Stimulated activated naive CD8-positive, alpha-beta T cell treated with anti-CD3 and anti-CD28 coated beads, Interleukin-15, Interleukin-2, amounts not matched to agents 100 U/mL and 50 U/mL, for 24 hours (primary cell): ENCODE measurements around the gene GADL1.
A peak's percentile ranks its signal among the peaks of the same experiment; 100 is the strongest.

Experiments
- ATAC-seq: fragments of 150-1000 bp; cut with Tn5 transposase; one replicate; pipeline ENCODE4 v1.10.0; 2021
- DNase-seq: peaks from one replicate; pipeline ENCODE4 v3.0.0; 2021

GADL1 gene

DNA sequence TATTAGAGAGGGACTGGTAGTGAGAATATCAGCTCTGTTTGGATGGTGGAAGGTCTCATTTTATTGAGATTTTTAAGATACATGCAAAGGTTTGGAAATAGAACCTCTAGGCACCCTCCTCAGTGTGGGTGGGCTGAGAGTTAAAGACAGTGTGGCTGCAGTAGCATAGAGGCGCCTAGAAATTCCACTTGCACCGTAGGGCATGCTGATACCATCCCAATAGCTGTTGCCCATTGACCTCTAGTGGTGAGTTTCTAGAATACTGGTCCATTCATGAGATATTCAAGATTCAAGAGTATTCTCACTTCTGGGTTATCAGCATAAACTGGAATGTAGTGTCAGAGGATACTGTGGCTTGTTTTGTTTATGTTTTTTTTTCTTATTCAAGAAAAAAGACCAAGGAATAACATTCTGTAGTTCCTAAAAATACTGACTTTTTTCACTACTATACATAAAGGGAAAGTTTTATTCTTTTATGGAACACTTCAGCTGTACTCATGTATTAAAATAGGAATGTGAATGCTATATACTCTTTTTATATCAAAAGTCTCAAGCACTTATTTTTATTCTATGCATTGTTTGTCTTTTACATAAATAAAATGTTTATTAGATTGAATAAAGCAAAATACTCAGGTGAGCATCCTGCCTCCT lies 200.9 kb downstream of the GADL1 start:
- ATAC-seq (peak; percentile 83), DNase-seq (no peak)

DNA sequence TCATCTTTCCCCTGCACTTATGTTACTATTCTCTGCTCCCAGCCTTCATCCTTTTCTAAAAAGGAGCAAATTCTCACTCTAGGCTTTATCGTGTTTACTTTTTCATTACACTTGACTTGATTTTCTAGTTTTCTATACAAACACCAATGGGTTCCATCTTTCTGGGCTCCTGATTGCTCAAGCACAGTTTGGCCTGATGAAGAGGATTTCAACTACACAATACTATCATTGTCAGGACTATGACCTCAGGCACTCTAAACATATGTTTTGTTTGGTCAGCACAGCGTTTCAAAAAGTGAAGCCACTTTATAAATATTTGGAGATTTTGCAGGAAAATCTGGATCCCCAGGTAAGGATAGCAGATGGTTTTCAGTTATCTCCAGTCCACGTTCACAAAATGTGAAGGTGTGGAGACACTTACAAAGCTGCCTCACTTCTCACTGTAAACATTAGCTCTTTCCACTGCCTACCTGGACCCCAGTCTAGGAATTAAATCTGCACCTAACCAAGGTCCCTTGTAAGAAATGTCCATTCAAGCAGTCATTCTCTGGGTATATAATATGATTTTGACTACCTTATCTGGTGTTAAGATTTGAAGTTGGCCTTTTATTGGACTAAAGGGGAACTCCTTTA lies 201.8 kb downstream of the GADL1 start:
- DNase-seq (no peak), ATAC-seq (no peak)

DNA sequence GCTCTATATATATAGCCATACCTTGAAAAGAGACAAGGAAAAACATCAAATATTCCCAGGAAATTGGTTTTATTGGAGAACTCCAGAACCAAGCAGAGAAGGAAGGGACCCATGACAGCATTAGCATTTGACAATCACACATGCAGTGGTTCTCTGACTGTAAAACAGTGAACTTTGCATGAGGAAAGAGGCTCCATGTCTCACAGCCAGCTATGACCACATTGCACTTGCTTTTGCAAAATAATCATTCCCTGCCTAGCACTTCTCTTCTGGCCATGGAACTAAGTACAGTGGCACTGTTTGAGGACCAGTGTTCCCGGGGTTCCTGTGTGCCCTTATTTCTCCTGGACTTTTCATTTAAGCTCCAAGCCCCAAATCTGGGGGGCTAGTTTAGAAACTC lies 202.5 kb downstream of the GADL1 start:
- ATAC-seq (no peak), DNase-seq (no peak)

DNA sequence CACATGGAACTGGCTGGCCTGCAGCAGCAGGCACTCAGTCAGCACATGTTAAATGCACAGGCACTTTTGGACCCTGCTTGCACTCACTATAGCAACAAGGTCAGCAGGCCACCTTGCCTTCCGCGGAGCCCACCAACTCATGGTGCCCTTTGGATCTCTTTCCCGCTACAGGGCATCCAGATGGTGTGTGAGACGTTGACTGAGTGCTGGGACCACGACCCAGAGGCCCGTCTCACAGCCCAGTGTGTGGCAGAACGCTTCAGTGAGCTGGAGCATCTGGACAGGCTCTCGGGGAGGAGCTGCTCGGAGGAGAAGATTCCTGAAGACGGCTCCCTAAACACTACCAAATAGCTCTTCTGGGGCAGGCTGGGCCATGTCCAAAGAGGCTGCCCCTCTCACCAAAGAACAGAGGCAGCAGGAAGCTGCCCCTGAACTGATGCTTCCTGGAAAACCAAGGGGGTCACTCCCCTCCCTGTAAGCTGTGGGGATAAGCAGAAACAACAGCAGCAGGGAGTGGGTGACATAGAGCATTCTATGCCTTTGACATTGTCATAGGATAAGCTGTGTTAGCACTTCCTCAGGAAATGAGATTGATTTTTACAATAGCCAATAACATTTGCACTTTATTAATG lies 203.1 kb downstream of the GADL1 start:
- DNase-seq (no peak), ATAC-seq (no peak)

DNA sequence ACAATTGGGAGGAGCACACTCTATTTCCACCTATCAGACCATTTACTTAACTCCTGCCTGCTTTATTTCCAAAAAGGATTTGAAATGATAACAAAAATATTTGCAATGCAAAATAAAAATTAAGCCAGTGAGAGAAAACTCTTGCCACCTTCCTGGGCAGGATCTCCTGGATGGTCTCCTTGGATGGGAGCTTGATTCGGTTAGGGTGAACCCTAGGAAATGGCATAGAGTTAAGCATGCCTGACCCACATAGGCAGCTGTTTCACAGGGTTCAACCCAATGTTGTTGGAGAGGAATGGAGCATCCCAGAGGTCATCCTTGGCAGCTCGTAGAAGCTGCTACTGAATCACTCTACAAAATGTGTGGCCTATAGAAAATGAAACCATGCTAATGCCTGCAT lies 204.3 kb downstream of the GADL1 start:
- DNase-seq (no peak), ATAC-seq (no peak)

DNA sequence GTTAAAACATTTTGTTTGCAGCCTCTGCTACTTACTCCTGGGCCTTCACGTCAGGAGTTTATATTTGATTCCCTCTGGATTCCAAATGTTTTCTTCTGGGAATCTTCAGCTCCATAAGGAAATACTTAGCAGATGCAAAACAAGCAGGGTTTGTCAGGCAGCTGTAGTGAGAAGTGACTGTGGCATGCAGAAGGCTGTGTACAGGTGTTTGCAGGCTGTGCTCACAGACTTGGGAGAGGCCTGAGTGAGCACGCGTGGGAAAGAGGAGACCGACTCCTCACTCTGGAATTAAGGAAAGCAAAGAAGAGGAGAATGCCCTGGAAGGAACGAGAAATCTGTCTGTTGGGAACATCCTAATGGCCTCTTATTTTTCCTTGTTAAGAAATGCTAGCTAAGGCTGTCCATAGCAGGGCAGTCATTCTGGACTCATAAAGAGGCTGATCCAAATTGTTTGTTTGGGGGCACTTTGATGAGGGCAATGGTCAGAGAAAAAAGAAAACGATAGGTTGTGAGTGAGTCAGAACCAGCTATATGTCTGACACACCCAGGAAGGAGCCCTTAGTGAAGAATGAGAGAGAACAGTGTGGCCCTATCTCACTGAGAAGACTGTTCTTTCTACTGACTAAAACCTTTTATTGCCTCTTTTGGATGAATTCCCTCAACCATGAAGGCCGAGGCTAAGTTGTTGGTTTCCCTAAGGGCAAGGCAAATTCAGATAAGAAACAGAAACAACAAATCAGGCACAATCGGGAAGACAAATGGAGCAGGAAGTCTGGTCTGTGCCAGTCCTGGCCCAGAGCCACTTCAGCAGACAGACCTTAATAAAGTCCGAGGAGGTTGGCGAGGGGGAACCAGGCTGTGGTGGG lies 205.5 kb downstream of the GADL1 start:
- no peak for DNase-seq
- peak; percentile 63 for ATAC-seq

DNA sequence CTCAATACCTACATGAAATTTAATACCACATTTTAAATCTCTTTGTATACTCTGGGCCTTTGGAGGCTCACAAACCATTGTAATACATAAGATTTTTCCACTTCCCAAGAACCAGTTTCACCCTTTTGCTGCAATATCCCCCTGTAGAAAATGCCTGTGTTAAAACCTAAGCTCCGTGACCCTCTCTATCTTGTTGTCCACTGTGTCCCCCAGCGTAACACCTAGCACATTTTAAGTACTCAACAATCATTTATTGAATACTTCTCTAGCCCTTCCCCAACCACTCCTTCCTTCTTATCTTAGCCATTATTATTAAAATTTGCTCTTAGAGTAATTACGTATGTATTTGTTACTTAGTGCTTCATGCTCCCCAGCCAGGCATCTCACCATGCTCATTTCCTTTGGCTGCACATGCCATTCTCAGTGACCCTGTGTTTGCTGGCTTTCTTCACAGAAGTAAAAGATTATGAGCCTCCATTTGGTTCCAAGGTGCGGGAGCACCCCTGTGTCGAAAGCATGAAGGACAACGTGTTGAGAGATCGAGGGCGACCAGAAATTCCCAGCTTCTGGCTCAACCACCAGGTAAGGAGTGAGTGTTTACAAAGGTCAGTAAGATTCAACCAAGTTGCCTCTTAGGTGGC lies 206.4 kb downstream of the GADL1 start:
- no peak for DNase-seq
- no peak for ATAC-seq

DNA sequence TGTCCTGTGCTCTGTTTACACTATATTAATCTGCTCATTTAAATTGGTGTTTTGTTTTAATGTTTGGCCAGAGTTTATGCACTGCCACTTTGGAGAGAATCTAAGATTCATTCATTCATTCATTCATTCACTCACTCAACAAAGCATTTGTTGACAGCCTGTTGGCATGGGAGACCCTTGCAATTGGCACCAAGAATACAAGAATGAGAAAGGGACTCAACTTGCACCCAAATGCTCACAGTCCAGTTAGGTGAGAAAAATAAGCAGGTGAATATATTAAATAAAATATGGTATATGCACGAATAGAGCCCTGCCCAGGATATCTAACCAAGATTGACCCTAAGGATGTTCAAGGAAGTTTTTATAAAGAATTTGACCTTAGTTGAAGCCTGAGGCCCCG lies 207.7 kb downstream of the GADL1 start:
- ATAC-seq (no peak), DNase-seq (no peak)

DNA sequence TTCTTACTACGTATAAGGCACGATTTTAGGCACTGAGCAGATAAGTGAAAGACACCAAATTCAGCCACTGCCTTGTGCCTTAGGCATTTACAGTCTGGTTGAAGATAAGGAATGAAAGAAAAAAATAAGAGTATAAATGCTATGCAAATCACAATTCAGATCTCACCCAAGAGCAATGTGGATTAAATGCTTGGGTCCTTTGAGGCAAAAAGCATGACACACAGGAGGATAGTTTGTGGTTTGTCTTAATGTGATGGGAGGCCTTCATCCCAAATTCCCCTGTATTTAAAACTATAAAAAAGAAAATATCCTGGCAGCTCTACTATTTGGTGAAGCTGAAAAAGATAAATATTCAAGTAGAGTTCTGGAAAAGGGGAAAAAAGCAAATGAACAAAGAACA lies 208.3 kb downstream of the GADL1 start:
- no peak for ATAC-seq

DNA sequence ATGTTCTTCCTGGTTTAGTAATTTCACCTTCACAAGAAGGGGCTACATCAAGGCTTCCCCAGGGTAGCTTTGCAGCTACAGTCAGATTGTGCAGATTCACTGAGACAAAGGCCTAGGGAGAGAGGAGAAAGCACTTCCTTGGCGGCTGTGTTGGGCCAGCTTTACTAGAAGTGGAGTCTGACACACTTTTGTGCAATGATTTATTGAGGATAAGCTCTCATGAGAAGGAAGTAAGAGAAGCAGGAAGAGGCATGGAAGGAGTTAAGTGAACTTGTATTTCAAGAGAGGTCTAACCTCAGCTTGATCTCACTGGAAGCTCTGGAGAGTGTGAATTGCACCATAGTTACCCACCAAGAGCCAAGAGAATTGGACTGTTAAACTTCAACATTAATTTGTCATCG lies 209.2 kb downstream of the GADL1 start:
- DNase-seq: no peak
- no peak for ATAC-seq

More for the DNA sequence above, 208.3 kb downstream of the GADL1 start:
- DNase-seq: no peak

DNA sequence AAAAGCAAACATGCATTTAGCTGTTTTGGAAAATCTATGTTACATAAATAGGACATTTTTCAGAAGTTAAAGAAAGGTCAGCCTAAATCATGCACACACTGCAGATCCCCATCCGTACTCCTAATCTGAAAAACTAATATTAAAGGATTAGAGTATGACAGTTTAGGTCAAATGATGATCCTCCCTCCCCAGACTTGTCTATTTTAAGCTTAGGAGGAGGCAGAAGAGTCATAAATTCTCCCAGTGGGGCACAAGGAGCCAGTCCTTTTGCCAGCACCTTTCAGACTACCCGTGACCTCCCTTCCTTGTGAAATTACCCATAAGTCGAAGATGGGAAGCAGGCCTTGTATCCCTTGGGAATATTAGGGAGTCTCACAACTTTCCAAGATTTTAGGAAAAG lies 210.1 kb downstream of the GADL1 start:
- DNase-seq: no peak
- no peak for ATAC-seq

DNA sequence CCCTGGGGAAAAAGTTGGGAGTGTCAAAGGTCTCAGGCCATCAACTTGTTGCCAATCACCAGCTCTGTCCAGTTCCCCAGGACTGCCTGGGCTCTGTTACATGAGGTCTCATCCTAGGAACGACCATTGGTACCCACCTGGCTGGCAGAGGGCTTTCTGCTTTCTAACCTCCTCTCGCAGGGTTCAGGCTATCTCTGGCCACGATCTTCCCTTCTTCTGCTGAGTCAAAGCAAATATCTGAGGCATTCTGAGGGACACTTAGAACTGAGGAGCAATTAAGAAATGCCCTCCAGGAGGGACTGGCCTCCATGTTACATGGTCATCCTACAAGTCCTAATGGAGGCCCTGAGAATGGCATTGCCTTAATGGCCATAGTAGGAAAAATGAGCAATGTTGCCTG lies 210.7 kb downstream of the GADL1 start:
- no peak for ATAC-seq
- no peak for DNase-seq

DNA sequence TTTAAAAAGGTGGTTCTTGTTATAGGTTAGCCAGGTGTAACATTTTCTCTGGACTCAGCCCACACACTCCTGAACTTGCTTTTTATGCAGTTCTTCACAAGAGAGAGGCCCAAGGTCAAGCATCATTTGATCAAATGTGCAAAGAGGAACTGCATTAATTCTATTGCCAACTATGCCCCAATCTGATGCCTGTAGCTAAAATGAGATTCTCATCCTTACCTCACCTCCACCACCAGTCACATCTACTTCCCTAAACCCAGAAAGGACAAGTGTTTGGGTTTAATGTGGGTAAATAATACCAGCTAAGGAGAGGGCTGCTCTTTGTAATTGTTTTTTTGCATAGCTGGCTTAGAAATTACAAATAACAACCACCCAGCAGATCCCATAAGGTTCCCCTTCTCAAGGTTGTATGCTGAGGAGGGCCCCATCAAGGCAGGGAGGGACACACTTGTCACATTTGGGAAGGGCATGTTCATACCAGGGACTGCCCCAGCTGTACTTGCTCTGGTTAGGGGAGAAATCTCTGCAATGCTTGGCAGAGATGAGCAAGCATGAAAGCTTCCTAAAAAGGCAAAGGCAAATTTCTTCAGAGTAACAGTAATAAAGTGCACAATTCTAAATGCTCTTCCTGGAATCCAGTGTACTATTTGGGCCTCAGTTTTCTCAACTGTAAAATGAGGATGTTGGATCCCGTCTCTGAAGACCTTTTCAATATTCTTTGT lies 211.9 kb downstream of the GADL1 start:
- ATAC-seq (peak; percentile 85), DNase-seq (peak; percentile 45)

DNA sequence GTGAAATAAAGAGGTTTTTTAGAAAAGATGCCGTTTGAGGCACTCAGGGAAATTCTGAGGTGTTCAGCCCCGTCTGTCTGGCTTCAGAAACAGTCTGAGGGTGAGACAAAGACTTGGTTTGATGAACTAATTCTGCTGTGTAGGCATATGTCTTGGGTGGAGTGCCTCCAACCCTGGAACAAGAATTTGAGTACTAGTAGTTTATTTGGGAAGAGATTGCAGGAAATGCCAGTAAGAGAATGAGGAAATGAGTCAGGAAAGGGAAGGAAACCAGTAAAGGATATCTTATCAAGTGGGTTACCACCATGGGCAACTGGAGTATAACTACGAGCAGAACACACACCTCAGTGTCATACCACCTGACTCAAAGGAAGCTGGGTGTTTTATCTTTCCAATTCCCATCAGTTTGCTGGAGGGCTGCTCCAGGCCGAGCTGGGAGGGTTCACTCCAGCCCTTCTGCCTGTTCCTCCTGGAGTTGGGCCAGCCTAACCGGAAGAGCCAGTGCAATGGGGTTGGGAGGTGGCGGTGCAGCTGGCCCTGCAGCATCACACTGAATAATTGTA lies 212.7 kb downstream of the GADL1 start:
- ATAC-seq: peak; percentile 24
- no peak for DNase-seq

DNA sequence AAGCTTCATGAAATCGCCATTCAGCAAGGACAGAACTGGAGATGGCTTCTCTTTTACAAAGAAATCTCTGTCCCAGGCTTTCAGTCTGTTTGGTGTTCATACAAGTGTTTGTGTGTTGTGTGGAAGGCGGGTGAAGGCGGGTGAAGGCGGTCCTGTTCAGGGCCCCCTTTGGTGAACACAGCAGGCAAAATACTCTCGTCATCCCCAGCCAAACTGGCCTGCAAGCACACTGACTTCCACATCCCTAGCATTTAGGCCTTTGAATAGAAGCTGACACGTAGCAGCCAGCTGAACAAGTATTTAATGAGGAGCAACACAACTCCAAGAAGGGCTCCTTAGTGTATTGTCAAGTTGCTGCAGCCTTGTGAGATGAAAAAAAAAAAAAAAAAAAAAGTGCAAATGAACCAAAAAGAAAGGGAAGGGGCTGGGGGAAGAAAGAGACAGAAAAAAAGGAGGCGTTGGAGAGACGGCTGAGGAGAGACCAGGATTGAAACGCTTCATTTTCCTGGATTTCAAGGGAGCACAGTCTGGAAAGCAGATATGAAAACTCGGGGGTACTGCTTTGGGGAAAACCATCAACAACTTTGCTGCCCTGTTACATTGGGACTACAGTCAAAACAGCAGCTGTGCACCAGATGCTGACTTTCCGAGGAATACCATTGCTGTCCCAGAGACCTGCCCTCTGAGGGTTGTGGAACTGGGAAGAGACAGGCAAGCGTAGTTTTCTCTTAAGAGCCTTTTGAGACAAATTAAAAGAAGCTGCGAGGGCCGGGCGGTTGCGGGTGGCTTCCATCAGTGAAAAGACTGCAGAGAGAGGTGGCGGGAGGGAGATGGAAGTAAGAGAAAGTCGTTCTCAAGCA lies 213.4 kb downstream of the GADL1 start:
- ATAC-seq (no peak), DNase-seq (no peak)

DNA sequence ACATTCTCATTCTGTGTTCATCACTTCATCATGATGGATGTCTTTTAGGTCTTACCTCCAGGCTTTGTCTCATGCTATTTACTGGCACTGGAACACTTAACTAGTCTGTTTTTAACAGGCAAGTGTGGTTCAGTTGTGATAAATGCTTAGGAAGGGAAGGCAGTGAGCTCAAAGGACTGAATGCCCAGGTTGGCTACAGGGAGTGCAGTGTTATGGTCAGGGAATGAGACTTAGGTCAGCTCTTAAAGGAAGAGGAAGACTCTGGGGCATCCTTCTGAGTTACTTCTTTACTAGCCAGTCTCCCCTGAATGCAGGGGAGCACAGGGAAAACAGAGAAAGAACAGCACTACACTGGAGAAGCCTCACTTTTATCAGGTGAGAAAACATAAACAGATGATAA lies 215.4 kb downstream of the GADL1 start:
- no peak for DNase-seq
- ATAC-seq: no peak

DNA sequence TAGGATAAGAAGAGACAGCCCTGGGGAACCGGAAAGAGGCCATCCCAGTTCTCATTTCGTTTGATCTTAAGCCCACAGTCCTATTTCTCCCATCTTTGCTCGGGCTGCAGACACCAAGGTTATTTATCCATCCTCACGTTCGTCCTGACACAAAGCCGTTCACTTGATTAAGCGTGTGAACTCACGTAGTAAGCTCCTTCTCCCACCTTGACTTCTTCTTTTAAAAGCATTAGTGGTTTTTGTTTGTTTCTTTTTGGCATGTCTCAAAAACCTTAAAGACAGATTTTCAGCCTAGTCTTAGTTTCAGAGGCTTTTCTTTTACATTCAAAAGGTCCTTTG lies 217.1 kb downstream of the GADL1 start:
- ATAC-seq: no peak

DNA sequence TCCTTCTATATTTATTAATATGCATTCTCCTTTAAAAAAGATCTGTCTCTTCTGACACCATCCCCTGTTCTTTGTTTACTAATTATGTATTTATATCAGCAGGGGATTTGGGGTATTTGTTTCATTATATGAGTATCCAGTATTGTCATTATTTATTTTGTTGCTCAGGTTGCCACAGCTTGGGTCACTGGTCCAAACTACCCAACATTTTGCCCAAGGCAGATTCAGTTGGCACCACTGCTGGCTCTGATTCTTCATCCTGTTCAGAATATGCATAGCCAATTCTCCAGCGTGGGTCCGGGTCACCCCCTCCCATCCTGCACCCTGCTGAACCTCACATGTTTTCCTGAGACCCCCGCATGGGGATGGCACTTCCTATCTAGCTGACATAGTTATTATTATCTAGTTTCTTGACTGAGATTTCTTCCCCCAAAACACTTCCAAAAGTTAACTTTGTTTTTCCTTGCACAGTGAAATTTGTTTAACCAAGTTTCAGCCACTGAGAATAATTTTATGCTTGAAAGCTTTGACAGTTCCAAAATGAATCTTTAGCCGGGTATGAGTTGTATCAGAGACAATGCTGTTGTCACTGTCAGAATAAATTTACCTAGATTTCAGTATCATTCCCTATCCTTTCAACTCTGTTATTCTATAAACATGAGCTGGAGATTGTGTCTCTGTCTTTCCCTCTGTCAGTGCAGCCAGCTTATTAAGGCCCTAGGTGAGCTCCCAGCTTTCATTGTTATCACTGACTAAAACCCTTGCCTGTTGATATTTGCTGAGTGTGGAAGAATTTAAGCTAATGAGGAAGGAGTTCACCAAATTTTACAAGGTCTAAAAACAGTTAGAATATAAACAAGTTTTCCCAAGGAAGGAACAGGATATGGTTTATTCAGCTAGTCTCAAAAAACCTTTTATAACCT lies 217.8 kb downstream of the GADL1 start:
- DNase-seq (no peak), ATAC-seq (no peak)

More for the DNA sequence above, 217.1 kb downstream of the GADL1 start:
- DNase-seq: no peak
